ENCODE measurements around the gene AKAP1.

The AKAP1 gene

GRCh38 chr17:57075193-57075592, 9.9 kb upstream of the AKAP1 start:
- no peak for DNase-seq (ENCODE audit: low read depth)

GRCh38 chr17:57075785-57076184, 9.3 kb upstream of the AKAP1 start:
- DNase-seq (ENCODE audit: low read depth), result no peak
- no peak overlapping the region for H3K4me3 ChIP-seq (ENCODE audit: low read depth, low read length)
- no peak for TF ChIP-seq CTCF (conservative IDR thresholded peaks at IDR 0.05; ENCODE audit: low read depth, low read length)

More at GRCh38 chr17:57075193-57075592, 9.9 kb upstream of the AKAP1 start:
- no peak for TF ChIP-seq CTCF (conservative IDR thresholded peaks at IDR 0.05; ENCODE audit: low read depth, low read length)
- no peak overlapping the region for H3K4me3 ChIP-seq (ENCODE audit: low read depth, low read length)

- H3K4me3 ChIP-seq (ENCODE audit: low read depth, low read length), result no peak overlapping the region
- no peak for TF ChIP-seq CTCF (conservative IDR thresholded peaks at IDR 0.05; ENCODE audit: low read depth, low read length)
- DNase-seq (ENCODE audit: low read depth), result no peak
Measured at GRCh38 chr17:57077000-57077399, 8.0 kb upstream of the AKAP1 start.

- H3K4me3 ChIP-seq (ENCODE audit: low read depth, low read length), result no peak overlapping the region
- no peak for TF ChIP-seq CTCF (conservative IDR thresholded peaks at IDR 0.05; ENCODE audit: low read depth, low read length)
- no peak for DNase-seq (ENCODE audit: low read depth)
Measured at GRCh38 chr17:57078274-57078673, 6.8 kb upstream of the AKAP1 start.

- TF ChIP-seq CTCF (conservative IDR thresholded peaks at IDR 0.05; ENCODE audit: low read depth, low read length), result no peak
- peak; percentile 44 for DNase-seq (ENCODE audit: low read depth)
- H3K4me3 ChIP-seq (ENCODE audit: low read depth, low read length), result no peak overlapping the region
Measured at GRCh38 chr17:57080718-57081117, 4.3 kb upstream of the AKAP1 start.

- no peak overlapping the region for H3K4me3 ChIP-seq (ENCODE audit: low read depth, low read length)
- DNase-seq (ENCODE audit: low read depth), result no peak
- TF ChIP-seq CTCF (conservative IDR thresholded peaks at IDR 0.05; ENCODE audit: low read depth, low read length), result no peak
Measured at GRCh38 chr17:57082441-57082840, 2.6 kb upstream of the AKAP1 start.

- no peak for DNase-seq (ENCODE audit: low read depth)
- H3K4me3 ChIP-seq (ENCODE audit: low read depth, low read length), result peak overlapping the region; percentile 100
- TF ChIP-seq CTCF (conservative IDR thresholded peaks at IDR 0.05; ENCODE audit: low read depth, low read length), result no peak
Measured at GRCh38 chr17:57084361-57084801, 665 bp upstream of the AKAP1 start.

All from choroid plexus epithelial cell (primary cell).